ENCODE results near the gene MARS1.

- TF ChIP-seq CTCF (IDR thresholded peaks at IDR 0.05) (no peak), POLR2A (IDR thresholded peaks at IDR 0.05) (no peak)
Measured at GRCh38 chr12:57543581-57543980, 55.7 kb downstream of the MARS1 start.

Measured in uterus (tissue), 2 donors.